Measurements from ENCODE around the gene ERFE.

Gene ERFE

DNA sequence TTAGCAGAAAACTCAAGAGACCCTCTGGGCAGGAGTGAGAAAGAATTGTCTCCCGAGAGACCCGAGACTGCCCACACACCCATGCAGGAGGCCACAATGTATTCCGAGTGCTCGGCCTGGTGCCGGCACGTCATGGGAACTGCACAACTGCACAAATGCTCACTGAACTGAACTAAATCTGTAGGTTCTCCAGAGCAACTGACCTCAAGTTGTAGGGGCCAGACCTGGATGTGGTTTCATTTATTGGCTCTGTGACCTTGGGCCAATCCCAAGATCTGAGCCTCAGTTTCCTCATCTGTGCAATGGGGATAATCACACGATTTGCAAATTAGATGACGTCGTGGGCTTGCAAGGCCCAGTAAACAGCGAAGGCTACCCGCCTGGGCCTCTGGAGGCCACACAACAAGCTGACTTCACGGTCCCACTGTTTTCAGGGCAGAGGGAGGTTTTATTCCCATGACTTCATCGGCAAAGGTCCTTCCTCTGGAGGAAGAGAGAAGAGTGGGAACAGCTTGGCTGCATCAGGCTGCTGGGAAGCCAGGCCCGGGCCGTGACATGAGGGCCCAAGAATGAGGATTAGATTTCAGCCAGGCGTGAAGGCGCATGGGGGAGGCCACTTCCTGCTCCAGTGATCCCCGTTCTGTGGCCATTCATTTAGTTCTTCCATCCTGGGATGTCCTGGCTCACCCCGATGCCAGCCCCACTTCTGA lies 3.6 kb upstream of the ERFE start:
- no peaks in the 10 kb centered on the region for H3K9me3 ChIP-seq (replicated peaks; ENCODE audit: insufficient read depth, low read length)
- H3K36me3 ChIP-seq (replicated peaks; ENCODE audit: insufficient read depth, low read length): no peaks in the 10 kb centered on the region
- H3K4me3 ChIP-seq (ENCODE audit: low read length): no peak overlapping the region
- no peak for DNase-seq
- no peaks in the 10 kb centered on the region for H3K9me2 ChIP-seq (replicated peaks; ENCODE audit: insufficient read depth, low read length)
- H4K20me1 ChIP-seq (ENCODE audit: insufficient read depth, low read length): no peaks in the 10 kb centered on the region
- TF ChIP-seq EZH2phosphoT487 (IDR thresholded peaks at IDR 0.05; ENCODE audit: low read length): no peak
- TF ChIP-seq EZH2 (optimal IDR thresholded peaks at IDR 0.05; ENCODE audit: low read depth, low read length): no peak
- TF ChIP-seq CTCF (IDR thresholded peaks at IDR 0.05; ENCODE audit: low read length): no peak
- H2AFZ ChIP-seq (ENCODE audit: low read length): no peak overlapping the region
- no peak overlapping the region for H3K27ac ChIP-seq (ENCODE audit: low read length)
- H3K4me1 ChIP-seq (ENCODE audit: low read length): no peaks in the 10 kb centered on the region
- H3K9ac ChIP-seq (ENCODE audit: low read length): no peak overlapping the region
- no peaks in the 10 kb centered on the region for H3K27me3 ChIP-seq (replicated peaks; ENCODE audit: insufficient read depth, low read length)
- H3K79me2 ChIP-seq (ENCODE audit: low read length): no peaks in the 10 kb centered on the region
- H3K4me2 ChIP-seq (ENCODE audit: low read depth, low read length): no peak overlapping the region
- no peaks in the 10 kb centered on the region for H3F3A ChIP-seq (ENCODE audit: insufficient read depth, low read length)

DNA sequence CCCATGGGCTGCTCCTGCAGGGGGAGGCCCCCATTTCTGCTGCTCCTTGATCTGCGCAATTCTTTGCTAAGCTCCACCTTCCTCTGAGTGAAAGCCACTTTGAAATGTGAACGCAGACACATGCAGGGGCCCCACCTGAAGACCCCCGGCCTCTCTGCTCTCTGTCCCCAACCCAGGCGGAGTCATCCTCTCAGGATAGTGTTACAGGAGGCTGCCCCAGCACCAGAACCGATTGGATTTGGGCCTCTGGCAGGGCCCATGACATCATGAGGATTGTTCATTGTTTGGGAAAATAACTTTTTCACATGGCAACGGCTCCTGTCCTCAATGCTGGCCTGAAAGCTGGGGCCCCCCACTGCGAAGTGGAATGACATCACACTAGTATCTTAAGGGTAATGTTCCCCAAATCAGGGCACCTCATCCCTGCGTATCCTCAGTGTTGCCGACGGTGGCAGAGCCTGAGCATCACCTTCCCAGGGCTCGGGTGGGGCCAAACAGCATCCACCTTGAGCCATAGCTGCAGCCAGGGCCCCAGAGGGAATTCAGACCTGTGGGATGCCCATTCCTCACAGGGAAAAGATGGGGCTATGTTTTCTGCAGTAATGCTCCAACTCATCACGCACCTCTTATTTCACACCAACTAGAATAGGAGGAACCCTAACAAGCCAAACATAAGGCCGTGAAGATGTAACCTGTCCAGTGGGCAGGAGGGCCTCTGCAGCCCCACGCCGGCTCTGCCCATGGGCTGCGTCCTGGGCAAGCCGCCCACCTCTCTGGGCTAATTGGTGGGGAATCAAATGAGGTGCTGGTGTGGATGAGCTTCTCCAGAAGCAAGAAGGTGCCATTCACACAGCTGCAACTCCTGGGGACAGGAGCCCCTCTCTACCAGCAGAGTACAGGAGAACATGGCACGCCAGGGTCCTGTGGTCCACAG lies 2.7 kb upstream of the ERFE start:
- H3K36me3 ChIP-seq (replicated peaks; ENCODE audit: insufficient read depth, low read length): no peaks in the 10 kb centered on the region
- H3F3A ChIP-seq (ENCODE audit: insufficient read depth, low read length): no peaks in the 10 kb centered on the region
- H3K4me1 ChIP-seq (ENCODE audit: low read length): no peaks in the 10 kb centered on the region
- no peaks in the 10 kb centered on the region for H3K27me3 ChIP-seq (replicated peaks; ENCODE audit: insufficient read depth, low read length)
- H3K4me2 ChIP-seq (ENCODE audit: low read depth, low read length): no peak overlapping the region
- no peak overlapping the region for H3K27ac ChIP-seq (ENCODE audit: low read length)
- TF ChIP-seq EZH2 (optimal IDR thresholded peaks at IDR 0.05; ENCODE audit: low read depth, low read length): no peak
- no peak for TF ChIP-seq EZH2phosphoT487 (IDR thresholded peaks at IDR 0.05; ENCODE audit: low read length)
- TF ChIP-seq CTCF (IDR thresholded peaks at IDR 0.05; ENCODE audit: low read length): no peak
- no peak overlapping the region for H2AFZ ChIP-seq (ENCODE audit: low read length)
- H3K9me3 ChIP-seq (replicated peaks; ENCODE audit: insufficient read depth, low read length): no peaks in the 10 kb centered on the region
- no peak overlapping the region for H3K9ac ChIP-seq (ENCODE audit: low read length)
- DNase-seq: no peak
- H3K9me2 ChIP-seq (replicated peaks; ENCODE audit: insufficient read depth, low read length): no peaks in the 10 kb centered on the region
- no peaks in the 10 kb centered on the region for H4K20me1 ChIP-seq (ENCODE audit: insufficient read depth, low read length)
- no peaks in the 10 kb centered on the region for H3K79me2 ChIP-seq (ENCODE audit: low read length)
- H3K4me3 ChIP-seq (ENCODE audit: low read length): no peak overlapping the region

- no peaks in the 10 kb centered on the region for H3F3A ChIP-seq (ENCODE audit: insufficient read depth, low read length)
- H3K79me2 ChIP-seq (ENCODE audit: low read length): no peaks in the 10 kb centered on the region
- no peak overlapping the region for H3K4me2 ChIP-seq (ENCODE audit: low read depth, low read length)
- H3K27ac ChIP-seq (ENCODE audit: low read length): no peak overlapping the region
- H4K20me1 ChIP-seq (ENCODE audit: insufficient read depth, low read length): no peaks in the 10 kb centered on the region
- no peak for DNase-seq
- no peak overlapping the region for H2AFZ ChIP-seq (ENCODE audit: low read length)
- no peak overlapping the region for H3K4me3 ChIP-seq (ENCODE audit: low read length)
- H3K36me3 ChIP-seq (replicated peaks; ENCODE audit: insufficient read depth, low read length): no peaks in the 10 kb centered on the region
- no peaks in the 10 kb centered on the region for H3K4me1 ChIP-seq (ENCODE audit: low read length)
- no peaks in the 10 kb centered on the region for H3K27me3 ChIP-seq (replicated peaks; ENCODE audit: insufficient read depth, low read length)
- H3K9me3 ChIP-seq (replicated peaks; ENCODE audit: insufficient read depth, low read length): no peaks in the 10 kb centered on the region
- H3K9me2 ChIP-seq (replicated peaks; ENCODE audit: insufficient read depth, low read length): no peaks in the 10 kb centered on the region
- TF ChIP-seq EZH2 (optimal IDR thresholded peaks at IDR 0.05; ENCODE audit: low read depth, low read length) (no peak), EZH2phosphoT487 (IDR thresholded peaks at IDR 0.05; ENCODE audit: low read length) (no peak)
- H3K9ac ChIP-seq (ENCODE audit: low read length): no peak overlapping the region
Observed at GRCh38 chr2:238157506-238158017, 1.2 kb upstream of the ERFE start.
